GM18867 (cell line): ENCODE data around the gene LEP.

Experiments
- ATAC-seq: cut with Tn5 transposase; IDR thresholded peaks from one replicate; pipeline ENCODE4 v1.9.1; 2021; ENCODE audit warnings: mild to moderate bottlenecking, moderate library complexity; ENCODE audit not compliant: unreplicated experiment

The LEP gene

GRCh38 chr7:128240696-128241386 lies at the start of gene LEP:
TSS of gene LEP (plus strand) at chr7:128241278. CDS start at chr7:128252019, 10,741 bp downstream.
- ATAC-seq: no peak

GRCh38 chr7:128192497-128193142 lies 48.5 kb upstream of the LEP start:
- no peak for ATAC-seq

- ATAC-seq: no peak
Observed at GRCh38 chr7:128194533-128195282, 46.4 kb upstream of the LEP start.

- no peak for ATAC-seq
Observed at GRCh38 chr7:128197589-128197988, 43.5 kb upstream of the LEP start.

- no peak for ATAC-seq
Observed at GRCh38 chr7:128197989-128198580, 43.0 kb upstream of the LEP start.

- no peak for ATAC-seq
Observed at GRCh38 chr7:128200376-128200775, 40.7 kb upstream of the LEP start.

GRCh38 chr7:128201067-128201689 lies 39.9 kb upstream of the LEP start:
- ATAC-seq: no peak

GRCh38 chr7:128201690-128202085 lies 39.4 kb upstream of the LEP start:
- no peak for ATAC-seq

- no peak for ATAC-seq
Observed at GRCh38 chr7:128202287-128202957, 38.7 kb upstream of the LEP start.

GRCh38 chr7:128203047-128203491 lies 38.0 kb upstream of the LEP start:
- no peak for ATAC-seq

- no peak for ATAC-seq
Observed at GRCh38 chr7:128203710-128204214, 37.3 kb upstream of the LEP start.

- ATAC-seq: no peak
Observed at GRCh38 chr7:128204455-128204854, 36.6 kb upstream of the LEP start.

GRCh38 chr7:128205068-128205467 lies 36.0 kb upstream of the LEP start:
- ATAC-seq: no peak

- ATAC-seq: no peak
Observed at GRCh38 chr7:128206017-128206746, 34.9 kb upstream of the LEP start.

GRCh38 chr7:128206747-128207500 lies 34.2 kb upstream of the LEP start:
- ATAC-seq: no peak

GRCh38 chr7:128207609-128208008 lies 33.5 kb upstream of the LEP start:
- ATAC-seq: no peak

- peak; percentile 77 for ATAC-seq
Observed at GRCh38 chr7:128209229-128210035, 31.6 kb upstream of the LEP start.

- no peak for ATAC-seq
Observed at GRCh38 chr7:128210036-128210347, 31.1 kb upstream of the LEP start.
